HCT116 (cell line): ENCODE measurements around the gene C1orf185. TPM values are rescaled to one million over a fixed set of nuclear protein-coding genes. Genes with fewer than 3 reads are reported as not detected.

ENCODE experiments used
- ATAC-seq: fragments of 200-7000 bp; cut with Tn5 transposase; 2 replicates; pipeline ENCODE4 v1.9.1; 2020; ENCODE audit warnings: mild to moderate bottlenecking, moderate library complexity
- BruUV-seq: library from RNA; stranded (reverse); fragments of 400-500 nt; replicated peaks from 2 replicates; lab custom pipeline; 2021; lab: Mats Ljungman, UMichigan
- CTCF ChIA-PET: fragments of 300-600 bp; sonication (Branson Sonifier 250); formaldehyde crosslinking; loops from one replicate; lab custom pipeline; 2021; ENCODE audit warnings: antibody characterized with exemption; lab: Charles Lee
- POLR2A ChIA-PET: fragments of 300-600, 350-600 bp; sonication (Branson Sonifier 250); formaldehyde crosslinking; loops from one replicate; lab custom pipeline; 2021; ENCODE audit warnings: antibody characterized with exemption; lab: Charles Lee
- RAD21 ChIA-PET, 2 experiments: fragments of 300-600 bp; sonication (Branson Sonifier 250); formaldehyde crosslinking; loops; one replicate each; lab custom pipeline; 2023; ENCODE audit warnings: low total read pairs in 2 of 2; ENCODE audit not compliant: uncharacterized antibody in 2 of 2, unreplicated experiment in 2 of 2, low non-redundant PET in 1 of 2; lab: Charles Lee
- DNase-seq: peaks from one replicate; pipeline ENCODE4 v3.0.0-alpha.2; 2010; ENCODE audit warnings: low read depth, low spot score
- H2AFZ ChIP-seq: fragments of 200-600 bp; shearing (Covaris generic), sonication (generic); 2 replicates; pipeline ENCODE4 v1.6.1; 2017; ENCODE audit warnings: low read depth, mixed run types, mixed read lengths, antibody characterized with exemption, low read length; ENCODE audit not compliant: poor library complexity, severe bottlenecking
- H3K27ac ChIP-seq: 2 replicates; pipeline ENCODE4 v1.5.1; 2012; ENCODE audit warnings: low read depth, low read length
- H3K27me3 ChIP-seq: fragments of 200-600 bp; sonication (generic); 2 replicates; pipeline ENCODE4 v1.6.1; 2016; ENCODE audit warnings: mixed run types, low read length, mixed read lengths; ENCODE audit not compliant: insufficient read depth
- H3K36me3 ChIP-seq, 2 experiments: fragments of 200-500 bp in 1 of 2; fragments of 200-600 bp in 1 of 2; sonication (Bioruptor generic) in 1 of 2; sonication (generic) in 1 of 2; 2 replicates each; pipeline versions ENCODE4 v1.5.1 to v1.6.1; 2014 to 2016; ENCODE audit warnings: low read length in 2 of 2, inconsistent platforms in 1 of 2, mixed read lengths in 1 of 2, mixed run types in 1 of 2; ENCODE audit not compliant: insufficient read depth in 2 of 2, control insufficient read depth in 1 of 2
- H3K4me1 ChIP-seq, 2 experiments: fragments of 200-600 bp in 1 of 2; sonication (generic) in 1 of 2; 2 replicates each; pipeline versions ENCODE4 v1.5.1 to v1.6.1; 2012 to 2017; ENCODE audit warnings: low read length in 2 of 2, inconsistent platforms in 1 of 2, mild to moderate bottlenecking in 1 of 2, mixed read lengths in 1 of 2, mixed run types in 1 of 2, moderate library complexity in 1 of 2; ENCODE audit not compliant: insufficient read depth in 2 of 2, control insufficient read depth in 1 of 2
- H3K4me2 ChIP-seq: fragments of 200-600 bp; sonication (generic); 2 replicates; pipeline ENCODE4 v1.6.1; 2017; ENCODE audit warnings: mixed run types, low read length, mixed read lengths
- H3K4me3 ChIP-seq, 2 experiments: fragments of 200-600 bp in 1 of 2; sonication (generic) in 1 of 2; replicated peaks in 1 of 2; 2 replicates each; pipeline ENCODE4 v1.5.1; 2011 to 2016; ENCODE audit warnings: low read length in 2 of 2, control low read depth in 1 of 2, low read depth in 1 of 2, mild to moderate bottlenecking in 1 of 2, mixed read lengths in 1 of 2, mixed run types in 1 of 2
- H3K79me2 ChIP-seq: fragments of 200-600 bp; sonication (generic); 2 replicates; pipeline ENCODE4 v1.6.1; 2017; ENCODE audit warnings: mild to moderate bottlenecking, mixed run types, low read length, moderate library complexity, mixed read lengths; ENCODE audit not compliant: insufficient read depth
- H3K9ac ChIP-seq: fragments of 200-600 bp; sonication (generic); 2 replicates; pipeline ENCODE4 v1.6.1; 2016; ENCODE audit warnings: low read length, mixed read lengths
- H3K9me2 ChIP-seq: fragments of 200-600 bp; sonication (generic), shearing (Covaris generic); 2 replicates; pipeline ENCODE4 v1.6.1; 2017; ENCODE audit warnings: mixed run types, mild to moderate bottlenecking, moderate library complexity; ENCODE audit not compliant: insufficient read depth
- H3K9me3 ChIP-seq, 2 experiments: fragments of 200-500 bp in 1 of 2; fragments of 200-600 bp in 1 of 2; sonication (Bioruptor generic) in 1 of 2; sonication (generic) in 1 of 2; 2 replicates each; pipeline ENCODE4 v1.6.1; 2014 to 2017; ENCODE audit warnings: low read length in 2 of 2, mixed read lengths in 2 of 2, inconsistent platforms in 1 of 2, low read depth in 1 of 2, mild to moderate bottlenecking in 1 of 2, mixed run types in 1 of 2, moderate library complexity in 1 of 2; ENCODE audit not compliant: control insufficient read depth in 1 of 2, insufficient read depth in 1 of 2
- H4K20me1 ChIP-seq: fragments of 200-600 bp; sonication (generic), shearing (Covaris generic); 2 replicates; pipeline ENCODE4 v1.6.1; 2017; ENCODE audit warnings: mixed run types, mild to moderate bottlenecking, moderate library complexity; ENCODE audit not compliant: insufficient read depth
- CBX3 ChIP-seq: IDR thresholded peaks from 2 replicates; pipeline ENCODE4 v1.6.1; 2012; ENCODE audit warnings: low read depth
- EGR1 ChIP-seq: IDR thresholded peaks from 2 replicates; pipeline ENCODE4 v1.6.1; 2012; ENCODE audit warnings: low read depth
- ELF1 ChIP-seq: IDR thresholded peaks from 2 replicates; pipeline ENCODE4 v1.6.1; 2012; ENCODE audit warnings: low read depth, borderline replicate concordance
- EZH2 ChIP-seq: fragments of 200-600 bp; sonication (generic); IDR thresholded peaks from 2 replicates; pipeline ENCODE4 v1.6.1; 2017; ENCODE audit warnings: antibody characterized with exemption, mixed run types
- EZH2phosphoT487 ChIP-seq: fragments of 200-600 bp; IDR thresholded peaks from 2 replicates; pipeline ENCODE4 v1.6.1; 2018; ENCODE audit warnings: antibody characterized with exemption, borderline replicate concordance
- FOSL1 ChIP-seq: IDR thresholded peaks from 2 replicates; pipeline ENCODE4 v1.6.1; 2012; ENCODE audit warnings: low read depth
- JUND ChIP-seq: IDR thresholded peaks from 2 replicates; pipeline ENCODE4 v1.6.1; 2012
- POLR2A ChIP-seq: IDR thresholded peaks from 2 replicates; pipeline ENCODE4 v1.7.0; 2011; ENCODE audit warnings: borderline replicate concordance; ENCODE audit not compliant: insufficient read depth, insufficient read length; ENCODE audit errors: extremely low read depth
- POLR2AphosphoS5 ChIP-seq: IDR thresholded peaks from 2 replicates; pipeline ENCODE4 v1.6.1; 2011; ENCODE audit warnings: mild to moderate bottlenecking, low read depth, low read length, moderate library complexity
- RAD21 ChIP-seq: IDR thresholded peaks from 2 replicates; pipeline ENCODE4 v1.6.1; 2012; ENCODE audit warnings: low read depth, mild to moderate bottlenecking
- SP1 ChIP-seq: IDR thresholded peaks from 2 replicates; pipeline ENCODE4 v1.6.1; 2012; ENCODE audit warnings: low read depth
- SRF ChIP-seq: IDR thresholded peaks from 2 replicates; pipeline ENCODE4 v1.6.1; 2012; ENCODE audit warnings: low read depth
- YY1 ChIP-seq: IDR thresholded peaks from 2 replicates; pipeline ENCODE4 v1.6.1; 2011; ENCODE audit warnings: low read length, low read depth, moderate library complexity, mild to moderate bottlenecking; ENCODE audit not compliant: insufficient replicate concordance; ENCODE audit errors: extremely low read depth
- ZFX ChIP-seq: fragments of 450-650 bp; IDR thresholded peaks from 2 replicates; pipeline ENCODE4 v1.6.1; 2017
- intact Hi-C: fragments of 100-400 bp; cut with micrococcal nuclease; formaldehyde crosslinking; loops from 2 replicates; pipeline ENCODE4 v1.10.0; 2022
- total RNA-seq: library from RNA; stranded (reverse); gene quantifications from one replicate; pipeline ENCODE4 v1.2.1, GENCODE V29; 2021; ENCODE audit not compliant: unreplicated experiment
- TF ChIP-seq, protein P1 (sequence below): IDR thresholded peaks from 2 replicates; pipeline ENCODE4 v1.6.1; 2012; ENCODE audit warnings: low read depth
- TF ChIP-seq, protein P2 (sequence below): IDR thresholded peaks from 2 replicates; pipeline ENCODE4 v1.6.1; 2012
- TF ChIP-seq, protein P3 (sequence below), 3 experiments: fragments of 200-600 bp in 1 of 3; sonication (generic) in 1 of 3; IDR thresholded peaks in 2 of 3; conservative IDR thresholded peaks in 1 of 3; 2 replicates each; pipeline ENCODE4 v1.5.1; 2012 to 2017; ENCODE audit warnings: low read depth in 2 of 3, low read length in 2 of 3, antibody characterized with exemption in 1 of 3, borderline replicate concordance in 1 of 3, control low read depth in 1 of 3, mild to moderate bottlenecking in 1 of 3, mixed read lengths in 1 of 3, mixed run types in 1 of 3, moderate library complexity in 1 of 3; ENCODE audit not compliant: insufficient read depth in 1 of 3

Gene C1orf185
- total RNA-seq, 1 experiment from 2014 or later = not detected

DNA sequence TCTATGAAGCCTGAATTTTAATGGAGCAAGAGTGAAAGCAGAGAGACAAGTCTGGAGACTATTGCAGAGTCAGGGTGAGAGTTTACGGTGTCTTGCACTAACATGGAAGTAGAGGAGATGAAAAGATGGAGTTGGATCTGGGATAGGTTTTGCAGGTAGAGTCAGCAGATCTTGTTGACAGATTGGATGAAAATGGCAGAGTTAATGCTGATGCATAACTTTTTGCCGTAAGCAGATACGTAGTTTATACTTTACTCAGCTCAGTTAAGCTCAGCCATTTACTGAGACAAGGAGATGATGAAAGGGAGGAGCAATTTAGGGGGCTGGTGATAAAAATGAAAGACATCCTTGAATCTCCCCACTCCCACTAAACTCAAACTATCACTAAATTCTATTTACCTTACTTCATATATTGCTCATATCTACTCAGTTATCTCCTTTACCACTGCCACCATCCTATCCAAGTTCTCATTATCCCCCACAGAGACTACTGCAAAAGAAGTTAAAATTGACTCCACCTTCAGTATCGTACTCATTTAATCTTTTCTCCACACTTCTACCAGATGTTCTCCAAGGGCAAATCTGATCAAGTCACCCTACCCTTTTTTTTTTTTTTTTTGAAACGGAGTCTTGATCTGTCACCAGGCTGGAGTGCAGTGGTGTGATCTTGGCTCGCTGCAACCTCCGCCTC is 13.8 kb downstream of the C1orf185 start (continued):
- TF ChIP-seq, protein P1, sequence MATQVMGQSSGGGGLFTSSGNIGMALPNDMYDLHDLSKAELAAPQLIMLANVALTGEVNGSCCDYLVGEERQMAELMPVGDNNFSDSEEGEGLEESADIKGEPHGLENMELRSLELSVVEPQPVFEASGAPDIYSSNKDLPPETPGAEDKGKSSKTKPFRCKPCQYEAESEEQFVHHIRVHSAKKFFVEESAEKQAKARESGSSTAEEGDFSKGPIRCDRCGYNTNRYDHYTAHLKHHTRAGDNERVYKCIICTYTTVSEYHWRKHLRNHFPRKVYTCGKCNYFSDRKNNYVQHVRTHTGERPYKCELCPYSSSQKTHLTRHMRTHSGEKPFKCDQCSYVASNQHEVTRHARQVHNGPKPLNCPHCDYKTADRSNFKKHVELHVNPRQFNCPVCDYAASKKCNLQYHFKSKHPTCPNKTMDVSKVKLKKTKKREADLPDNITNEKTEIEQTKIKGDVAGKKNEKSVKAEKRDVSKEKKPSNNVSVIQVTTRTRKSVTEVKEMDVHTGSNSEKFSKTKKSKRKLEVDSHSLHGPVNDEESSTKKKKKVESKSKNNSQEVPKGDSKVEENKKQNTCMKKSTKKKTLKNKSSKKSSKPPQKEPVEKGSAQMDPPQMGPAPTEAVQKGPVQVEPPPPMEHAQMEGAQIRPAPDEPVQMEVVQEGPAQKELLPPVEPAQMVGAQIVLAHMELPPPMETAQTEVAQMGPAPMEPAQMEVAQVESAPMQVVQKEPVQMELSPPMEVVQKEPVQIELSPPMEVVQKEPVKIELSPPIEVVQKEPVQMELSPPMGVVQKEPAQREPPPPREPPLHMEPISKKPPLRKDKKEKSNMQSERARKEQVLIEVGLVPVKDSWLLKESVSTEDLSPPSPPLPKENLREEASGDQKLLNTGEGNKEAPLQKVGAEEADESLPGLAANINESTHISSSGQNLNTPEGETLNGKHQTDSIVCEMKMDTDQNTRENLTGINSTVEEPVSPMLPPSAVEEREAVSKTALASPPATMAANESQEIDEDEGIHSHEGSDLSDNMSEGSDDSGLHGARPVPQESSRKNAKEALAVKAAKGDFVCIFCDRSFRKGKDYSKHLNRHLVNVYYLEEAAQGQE = no peak
- TF ChIP-seq EGR1 (no peak), JUND (no peak)
- TF ChIP-seq, protein P2, sequence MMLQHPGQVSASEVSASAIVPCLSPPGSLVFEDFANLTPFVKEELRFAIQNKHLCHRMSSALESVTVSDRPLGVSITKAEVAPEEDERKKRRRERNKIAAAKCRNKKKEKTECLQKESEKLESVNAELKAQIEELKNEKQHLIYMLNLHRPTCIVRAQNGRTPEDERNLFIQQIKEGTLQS = no peak
- TF ChIP-seq, all 23 proteins: peak for 0

DNA sequence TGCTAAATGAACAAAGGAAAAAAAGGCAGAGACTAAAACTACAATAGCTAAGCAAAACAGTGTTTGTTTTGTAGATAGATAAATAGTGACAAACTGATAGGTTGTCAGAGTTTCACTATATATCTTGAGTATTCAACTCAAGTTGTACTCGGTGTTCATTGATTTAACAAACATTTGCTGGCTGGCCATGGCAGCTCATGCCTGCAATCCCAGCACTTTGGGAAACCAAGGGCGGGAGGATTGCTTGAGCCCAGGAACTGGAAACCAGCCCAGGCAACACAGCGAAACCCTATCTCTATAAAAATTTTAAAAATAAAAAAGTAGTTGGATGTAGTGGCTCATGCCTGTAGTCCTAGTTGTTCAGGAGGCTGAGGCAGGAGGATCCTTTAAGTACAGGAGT is 17.3 kb downstream of the C1orf185 start:
- no peak overlapping the region for H3K27ac ChIP-seq
- DNase-seq = no peak
- intact Hi-C loops = no loop called here
- H3K9me2 ChIP-seq = no peaks in the 10 kb centered on the region
- H2AFZ ChIP-seq = no peak overlapping the region
- no peaks in the 10 kb centered on the region for H3K9me3 ChIP-seq
- no peaks in the 10 kb centered on the region for H3K27me3 ChIP-seq
- no peak overlapping the region for H3K4me2 ChIP-seq
- no peak overlapping the region for H3K9ac ChIP-seq
- ATAC-seq = no peak
- H3K36me3 ChIP-seq = no peaks in the 10 kb centered on the region
- POLR2A ChIA-PET = no interaction called here
- no peak overlapping the region for H3K4me3 ChIP-seq
- H3K4me1 ChIP-seq = no peaks in the 10 kb centered on the region
- CTCF ChIA-PET = no interaction called here
- RAD21 ChIA-PET = no interaction called here
- no peaks in the 10 kb centered on the region for H3K79me2 ChIP-seq
- BruUV-seq = no TSS peak
- no peaks in the 10 kb centered on the region for H4K20me1 ChIP-seq
- no peak for TF ChIP-seq YY1
- TF ChIP-seq EZH2phosphoT487 = no peak
- no peak for TF ChIP-seq SP1
- no peak for TF ChIP-seq SRF
- no peak for TF ChIP-seq ELF1
- TF ChIP-seq POLR2AphosphoS5 = no peak
- TF ChIP-seq, protein P3, sequence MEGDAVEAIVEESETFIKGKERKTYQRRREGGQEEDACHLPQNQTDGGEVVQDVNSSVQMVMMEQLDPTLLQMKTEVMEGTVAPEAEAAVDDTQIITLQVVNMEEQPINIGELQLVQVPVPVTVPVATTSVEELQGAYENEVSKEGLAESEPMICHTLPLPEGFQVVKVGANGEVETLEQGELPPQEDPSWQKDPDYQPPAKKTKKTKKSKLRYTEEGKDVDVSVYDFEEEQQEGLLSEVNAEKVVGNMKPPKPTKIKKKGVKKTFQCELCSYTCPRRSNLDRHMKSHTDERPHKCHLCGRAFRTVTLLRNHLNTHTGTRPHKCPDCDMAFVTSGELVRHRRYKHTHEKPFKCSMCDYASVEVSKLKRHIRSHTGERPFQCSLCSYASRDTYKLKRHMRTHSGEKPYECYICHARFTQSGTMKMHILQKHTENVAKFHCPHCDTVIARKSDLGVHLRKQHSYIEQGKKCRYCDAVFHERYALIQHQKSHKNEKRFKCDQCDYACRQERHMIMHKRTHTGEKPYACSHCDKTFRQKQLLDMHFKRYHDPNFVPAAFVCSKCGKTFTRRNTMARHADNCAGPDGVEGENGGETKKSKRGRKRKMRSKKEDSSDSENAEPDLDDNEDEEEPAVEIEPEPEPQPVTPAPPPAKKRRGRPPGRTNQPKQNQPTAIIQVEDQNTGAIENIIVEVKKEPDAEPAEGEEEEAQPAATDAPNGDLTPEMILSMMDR (IDR thresholded peaks at IDR 0.05 in 2 of 3, conservative IDR thresholded peaks at IDR 0.05 in 1 of 3; ENCODE audit: borderline replicate concordance in 1 of 3, insufficient read depth in 1 of 3, low read depth in 2 of 3, low read length in 2 of 3) = no peak
- no peak for TF ChIP-seq JUND
- TF ChIP-seq ZFX = no peak
- TF ChIP-seq RAD21 = no peak
- TF ChIP-seq POLR2A = no peak
- TF ChIP-seq FOSL1 = no peak
- no peak for TF ChIP-seq EZH2
- no peak for TF ChIP-seq CBX3
- TF ChIP-seq, protein P1 = no peak
